ENCODE data around the gene INO80D.
A peak's percentile ranks its signal among the peaks of the same experiment; 100 is the strongest.
"Not testable (repeated sequence)": the region's sequence is repeated elsewhere in the genome, so short reads cannot be mapped to it uniquely, and the experiment has no call there.

The INO80D gene

GRCh38 chr2:206085742-206086445, at the start of gene INO80D:
Gene INO80D (minus strand): TSS chr2:206086174. CDS start chr2:206063016, 23,158 bp downstream.
- DNase-seq, result peak; percentile 95

DNA sequence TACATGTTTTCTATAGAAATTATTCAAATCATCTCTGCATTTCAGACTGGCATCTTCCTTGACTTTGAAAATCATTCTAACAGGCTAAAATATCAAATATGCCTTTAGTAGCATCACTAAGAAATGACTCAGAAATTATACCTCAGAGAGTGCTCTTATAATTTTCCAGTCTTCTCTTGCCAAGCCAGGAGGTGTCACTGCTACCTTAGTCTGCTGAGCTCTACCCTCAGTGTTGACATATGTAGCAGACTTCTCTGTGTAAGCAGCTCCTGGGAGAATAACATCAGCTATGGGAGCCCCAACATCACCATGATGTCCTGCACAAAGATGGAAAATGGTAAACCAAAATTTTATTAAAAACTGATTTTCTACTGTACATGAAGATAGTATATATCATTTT, 41.7 kb upstream of the INO80D start:
- DNase-seq, result peak; percentile 42

DNA sequence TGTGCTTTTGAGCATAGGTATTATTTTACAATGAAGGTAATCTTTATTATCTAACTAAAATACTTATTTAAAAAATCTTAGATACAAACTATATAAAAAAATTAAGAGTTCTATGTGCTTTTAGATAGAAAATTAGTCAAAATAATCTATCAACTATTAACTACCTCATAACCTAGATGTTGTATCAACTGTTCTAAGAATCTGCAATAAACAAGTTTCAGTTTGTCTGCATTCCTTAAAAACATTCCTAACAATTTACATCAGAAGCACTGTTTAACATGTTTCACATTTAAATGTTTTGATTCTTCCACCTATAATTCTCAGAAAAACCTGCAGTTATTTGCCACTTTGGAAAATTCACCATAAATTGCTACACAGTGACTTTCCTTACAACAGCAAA, 39.9 kb upstream of the INO80D start:
- no peak for DNase-seq

DNA sequence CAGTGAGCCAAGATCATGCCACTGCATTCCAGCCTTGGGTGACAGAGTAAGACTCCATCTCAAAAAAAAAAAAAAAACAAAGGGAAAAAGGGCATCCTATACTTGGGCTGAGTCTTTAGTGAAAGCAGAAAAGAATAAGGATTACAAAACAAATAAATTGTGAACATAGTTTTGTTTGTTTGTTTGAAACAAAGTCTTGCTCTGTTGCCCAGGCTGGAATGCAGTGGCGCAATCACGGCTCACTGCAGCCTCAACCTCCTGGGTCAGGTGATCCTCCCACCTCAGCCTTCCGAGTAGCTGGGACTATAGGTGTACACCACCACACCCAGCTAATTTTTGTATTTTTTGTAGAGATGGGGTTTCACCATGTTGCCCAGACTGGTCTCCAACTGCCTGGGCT, 36.6 kb upstream of the INO80D start:
- not testable (repeated sequence) for DNase-seq

DNA sequence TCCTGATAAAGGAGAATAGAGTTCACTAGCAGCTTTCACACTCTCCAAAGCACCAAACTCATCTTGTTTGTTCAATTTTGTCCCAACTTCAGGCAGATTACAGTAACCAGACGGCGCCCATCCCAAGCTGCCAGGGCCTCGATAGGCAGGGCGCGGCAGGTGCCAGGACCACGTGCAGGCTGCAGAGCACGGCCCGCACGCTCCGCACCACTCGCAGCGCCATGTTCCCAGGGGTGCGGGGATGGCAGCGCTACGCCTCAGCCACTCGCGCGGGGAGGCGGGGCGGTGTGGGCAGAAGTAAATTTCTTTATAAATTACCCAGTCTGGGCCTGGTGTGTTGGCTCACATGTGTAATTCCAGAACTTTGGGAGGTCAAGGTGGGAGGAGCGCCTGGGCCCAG, 30.3 kb upstream of the INO80D start:
- no peak for DNase-seq

- no peak for DNase-seq
Observed at GRCh38 chr2:206115026-206115578, 29.1 kb upstream of the INO80D start.

GRCh38 chr2:206112846-206113547, 27.0 kb upstream of the INO80D start:
- DNase-seq, result no peak

DNA sequence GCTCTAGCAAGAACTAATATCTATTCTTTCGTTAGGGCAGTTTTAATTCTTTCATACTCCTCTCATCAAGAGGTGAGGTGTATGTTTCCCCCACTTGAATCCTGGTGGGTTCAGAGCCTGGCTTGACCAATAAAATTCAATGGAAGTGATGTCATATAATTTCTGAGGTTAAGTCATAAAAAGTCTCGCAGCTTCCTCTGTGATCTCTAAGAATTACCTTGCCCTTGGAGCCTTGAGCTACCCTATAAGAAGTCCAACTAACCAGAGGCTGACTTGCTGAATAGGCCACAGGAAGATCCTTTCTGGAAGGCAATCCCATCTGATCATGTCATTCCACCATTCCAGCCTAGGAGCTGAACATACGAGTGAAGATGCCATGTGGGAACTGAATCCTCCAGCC, 26.1 kb upstream of the INO80D start:
- DNase-seq, result no peak

DNA sequence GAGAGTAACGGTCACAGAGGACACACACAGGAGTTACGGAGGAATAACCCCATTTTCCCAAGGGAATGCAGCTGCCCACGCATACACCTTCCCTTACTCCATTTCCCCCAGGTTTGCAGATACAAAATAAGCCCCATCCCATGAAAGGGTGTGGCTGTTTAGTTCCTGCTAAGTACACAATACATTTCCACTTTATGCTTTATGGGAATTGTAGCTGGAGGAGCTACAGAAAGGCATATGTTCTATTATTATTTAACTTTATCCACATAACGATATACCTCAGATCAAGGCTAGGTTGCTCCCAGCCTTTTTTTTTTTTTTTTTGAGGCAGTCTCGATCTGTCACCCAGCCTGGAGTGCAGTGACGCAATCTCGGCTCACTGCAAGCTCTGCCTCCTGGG, 22.7 kb upstream of the INO80D start:
- no peak for DNase-seq

GRCh38 chr2:206105541-206105940, 19.6 kb upstream of the INO80D start:
- no peak for DNase-seq

DNA sequence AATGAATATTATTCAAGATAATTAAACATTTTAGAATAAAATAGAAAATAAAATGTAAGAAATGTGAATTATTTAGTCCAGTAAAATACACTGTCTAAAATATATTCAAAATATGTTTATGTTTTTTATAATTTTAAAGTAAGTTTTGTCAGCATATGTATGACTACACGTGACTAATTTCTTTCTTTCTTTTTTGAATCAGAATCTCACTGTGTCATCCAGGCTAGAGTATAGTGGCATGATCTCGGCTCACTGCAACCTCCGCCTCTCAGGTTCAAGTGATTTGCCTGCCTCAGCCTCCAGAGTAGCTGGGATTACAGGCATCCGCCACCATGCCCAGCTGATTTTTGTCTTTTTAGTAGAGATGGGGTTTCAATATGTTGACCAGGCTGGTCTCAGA, 19.1 kb upstream of the INO80D start:
- no peak for DNase-seq

DNA sequence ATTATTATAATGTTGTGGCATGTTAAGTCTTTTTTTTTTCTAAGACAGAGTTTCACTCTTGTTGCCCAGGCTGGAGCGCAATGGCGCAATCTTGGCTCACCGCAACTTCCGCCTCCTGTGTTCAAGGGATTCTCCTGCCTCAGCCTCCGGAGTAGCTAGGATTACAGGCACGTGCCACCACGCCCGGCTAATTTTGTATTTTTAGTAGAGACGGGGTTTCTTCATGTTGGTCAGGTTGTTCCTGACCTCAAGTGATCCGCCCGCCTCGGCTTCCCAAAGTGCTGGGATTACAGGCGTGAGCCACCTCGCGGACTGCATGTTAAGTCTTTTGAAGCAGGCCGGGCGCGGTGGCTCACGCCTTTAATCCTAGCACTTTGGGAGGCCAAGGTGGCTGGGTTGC, 12.9 kb upstream of the INO80D start:
- not testable (repeated sequence) for DNase-seq

DNA sequence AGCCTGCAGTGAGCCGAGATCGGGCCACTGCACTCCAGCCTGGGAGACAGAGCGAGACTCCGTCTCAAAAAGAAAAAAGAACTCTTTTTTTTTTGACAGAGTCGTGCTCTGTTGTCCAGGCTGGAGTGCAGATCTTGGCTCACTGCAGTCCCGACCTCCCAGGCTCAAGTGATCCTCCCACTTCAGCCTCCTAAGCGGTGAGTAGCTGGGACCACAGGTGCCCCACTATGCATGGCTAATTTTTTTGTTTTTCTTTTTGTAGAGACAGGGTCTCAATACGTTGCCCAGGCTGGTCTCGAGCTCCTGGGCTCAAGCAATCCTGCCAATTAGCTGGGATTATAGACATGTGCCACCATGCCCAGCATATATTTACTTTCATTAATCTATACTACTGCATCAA, 12.5 kb upstream of the INO80D start:
- DNase-seq, result no peak

- DNase-seq, result no peak
Observed at GRCh38 chr2:206096876-206097275, 10.9 kb upstream of the INO80D start.

DNA sequence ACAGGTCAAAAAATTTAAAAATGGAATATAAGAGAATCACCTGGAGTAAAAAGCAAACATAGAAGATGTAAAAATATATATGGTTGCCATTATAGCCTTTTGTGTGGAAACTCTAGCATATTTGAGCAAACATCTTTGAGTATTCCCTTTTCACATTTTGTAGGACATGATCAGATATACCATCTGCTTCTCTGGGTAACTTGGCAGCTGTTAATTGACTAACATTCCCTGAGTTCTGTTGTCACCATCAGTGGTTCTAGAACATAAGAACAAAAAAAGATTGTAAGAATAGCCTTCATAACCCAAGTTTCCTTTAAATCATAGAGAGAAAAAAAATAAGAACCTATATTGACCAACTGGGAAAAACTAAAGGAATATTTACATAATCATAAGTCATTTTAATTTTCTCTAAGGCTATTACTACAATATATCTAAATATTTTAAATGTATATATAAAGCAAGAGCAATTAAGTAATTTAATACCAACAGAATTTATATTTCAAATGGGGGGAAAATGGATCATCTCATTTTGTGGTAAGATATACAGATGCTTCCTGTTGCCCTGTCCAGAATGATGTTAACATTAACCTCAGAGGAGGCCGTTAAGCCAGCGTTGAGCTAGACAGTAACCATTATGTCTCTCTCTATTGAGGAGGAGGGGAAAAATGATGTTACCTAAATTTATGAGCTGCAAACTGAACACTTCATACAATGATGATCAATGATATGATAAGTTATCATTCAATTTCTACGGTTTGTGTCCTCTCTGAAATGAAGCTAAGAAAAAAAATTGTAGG, 9.8 kb upstream of the INO80D start:
- DNase-seq, result peak; percentile 92

- DNase-seq, result no peak
Observed at GRCh38 chr2:206092297-206092696, 6.3 kb upstream of the INO80D start.

DNA sequence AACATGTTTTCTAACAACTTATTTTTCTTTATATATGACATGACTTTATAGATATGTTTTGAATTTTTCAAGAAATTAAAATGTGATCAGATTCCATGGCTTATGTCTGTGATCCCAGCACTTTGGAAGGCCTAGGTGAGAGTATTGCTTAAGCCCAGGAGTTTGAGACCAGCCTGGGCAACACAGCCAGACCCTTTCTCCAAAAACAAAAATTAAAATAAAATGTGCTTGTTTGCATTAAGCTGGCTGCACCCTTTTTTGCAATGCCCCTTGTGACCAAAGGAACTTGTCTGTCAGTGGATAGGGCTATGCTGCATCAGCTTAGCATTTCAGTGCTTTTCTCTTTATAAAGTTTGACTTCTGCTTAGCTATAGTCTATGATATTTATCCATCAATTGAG, 2.3 kb upstream of the INO80D start:
- DNase-seq, result peak; percentile 31

DNA sequence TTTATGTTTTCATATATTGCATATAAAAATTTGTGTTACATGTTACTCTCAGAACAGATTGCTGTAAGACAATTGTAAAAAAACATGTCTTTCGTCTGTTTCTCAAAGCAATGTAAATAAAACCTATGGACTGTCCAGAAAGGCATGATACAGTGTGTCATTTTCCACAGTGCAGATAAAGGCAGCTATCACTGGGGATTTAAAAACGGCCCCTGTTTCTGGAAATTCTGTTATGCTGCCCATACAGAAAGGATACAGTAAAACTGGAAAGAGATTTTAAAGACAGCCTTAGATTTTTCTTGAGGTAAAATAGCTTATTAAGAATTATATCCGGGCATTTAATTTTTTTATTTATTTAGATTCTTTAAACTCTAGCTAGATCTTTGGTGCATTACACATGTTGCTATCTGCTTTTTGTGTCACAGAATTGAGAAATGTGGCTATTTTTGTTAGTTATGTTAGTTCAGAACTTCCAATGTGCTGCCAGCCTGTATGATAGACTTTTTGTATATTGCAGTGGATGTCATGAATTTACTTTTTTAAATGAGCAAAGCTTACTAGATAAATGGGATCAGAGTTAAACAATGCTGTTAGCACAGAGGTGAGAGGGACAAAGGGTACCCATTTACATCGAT, 859 bp upstream of the INO80D start:
- peak; percentile 76 for DNase-seq

DNA sequence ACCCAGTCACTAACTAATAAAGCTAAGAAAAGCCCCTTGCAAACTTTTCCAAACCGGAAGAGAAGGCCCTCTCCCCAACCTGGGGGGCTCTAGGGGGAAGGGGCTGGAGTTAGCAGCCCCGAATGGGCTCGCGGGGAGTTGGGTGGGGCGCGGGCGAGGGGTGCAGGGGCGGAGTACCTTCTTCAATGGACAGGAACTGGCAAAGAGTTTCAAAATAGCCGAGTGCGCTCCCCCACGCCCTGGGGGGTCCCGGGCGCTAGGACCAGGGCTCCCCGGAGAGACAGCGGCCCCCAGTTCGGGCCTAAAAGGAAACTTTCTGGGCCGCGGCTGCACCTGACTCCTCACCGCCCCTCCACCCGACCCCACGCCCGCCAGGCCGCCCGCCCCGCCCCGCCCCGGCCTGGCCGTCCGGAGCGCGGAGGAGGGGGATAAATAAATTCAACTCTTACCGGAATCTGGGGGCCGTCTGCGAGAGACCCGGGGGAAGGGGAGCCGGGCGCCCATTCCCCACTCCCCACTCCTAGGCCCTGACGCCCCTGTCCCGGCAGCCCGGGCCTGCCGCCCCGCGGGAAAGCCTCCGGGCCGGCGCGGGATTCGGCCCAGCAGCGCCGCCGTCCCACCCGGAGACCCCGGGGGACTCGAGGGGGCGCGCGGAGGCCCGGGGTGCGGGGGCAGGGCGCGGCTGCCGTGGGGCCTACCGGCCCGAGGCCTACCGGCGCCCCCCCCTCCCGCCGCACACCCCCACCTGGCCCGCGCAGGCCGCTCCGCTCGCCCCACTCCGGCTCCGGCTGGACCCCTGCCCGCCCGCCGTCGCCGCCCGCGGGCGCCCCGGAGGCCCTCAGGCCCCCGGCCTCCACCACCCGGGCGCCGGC, 868 bp downstream of the INO80D start:
- peak; percentile 64 for DNase-seq

- peak; percentile 61 for DNase-seq
Observed at GRCh38 chr2:206084439-206084869, 1.5 kb downstream of the INO80D start.

DNA sequence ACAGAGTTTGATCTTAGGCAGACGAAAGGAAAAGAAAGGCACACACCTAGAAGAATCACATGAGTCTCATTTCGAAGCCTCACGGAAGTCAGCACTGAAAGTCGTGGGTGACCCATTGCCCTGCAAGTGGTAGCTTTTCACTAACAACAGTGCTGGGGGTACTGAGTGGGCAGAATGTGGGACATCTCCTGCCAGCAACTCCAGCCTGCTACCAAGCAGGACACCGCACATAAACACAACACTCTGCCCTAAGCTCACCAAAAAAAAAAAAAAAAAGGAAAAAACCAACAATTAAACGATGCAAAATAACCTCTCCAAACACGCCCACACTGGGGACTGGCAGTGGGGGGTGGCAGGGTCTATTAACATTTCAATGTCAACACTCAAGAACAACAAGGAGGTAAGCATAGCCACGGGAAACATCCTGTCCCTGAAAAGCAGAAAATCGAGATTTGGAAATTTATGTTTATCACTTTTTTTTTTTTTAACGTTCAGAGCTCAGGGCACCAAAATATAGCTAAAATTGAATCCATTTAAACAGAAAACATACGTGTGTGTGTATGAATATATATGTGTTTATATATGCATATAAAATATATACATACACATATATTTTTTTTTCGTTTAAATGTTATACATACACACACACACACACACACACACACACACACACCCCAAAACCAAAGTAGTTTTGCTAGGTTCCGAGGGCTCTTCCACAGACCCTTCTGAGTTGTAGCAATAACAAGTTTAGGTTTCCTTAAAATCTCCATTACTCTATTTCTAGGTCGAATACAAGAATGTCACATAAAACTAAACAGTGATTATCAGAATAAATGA, 2.2 kb downstream of the INO80D start:
- DNase-seq, result peak; percentile 55
